ENCODE data around the gene TEDC2.

The TEDC2 gene

GRCh38 chr16:2480948-2481347 lies 21.0 kb downstream of the TEDC2 start:
- FAIRE-seq = no peak

GRCh38 chr16:2481676-2482075 lies 21.8 kb downstream of the TEDC2 start:
- FAIRE-seq = no peak

- FAIRE-seq = no peak
Measured at GRCh38 chr16:2482249-2482648, 22.3 kb downstream of the TEDC2 start.

DNA sequence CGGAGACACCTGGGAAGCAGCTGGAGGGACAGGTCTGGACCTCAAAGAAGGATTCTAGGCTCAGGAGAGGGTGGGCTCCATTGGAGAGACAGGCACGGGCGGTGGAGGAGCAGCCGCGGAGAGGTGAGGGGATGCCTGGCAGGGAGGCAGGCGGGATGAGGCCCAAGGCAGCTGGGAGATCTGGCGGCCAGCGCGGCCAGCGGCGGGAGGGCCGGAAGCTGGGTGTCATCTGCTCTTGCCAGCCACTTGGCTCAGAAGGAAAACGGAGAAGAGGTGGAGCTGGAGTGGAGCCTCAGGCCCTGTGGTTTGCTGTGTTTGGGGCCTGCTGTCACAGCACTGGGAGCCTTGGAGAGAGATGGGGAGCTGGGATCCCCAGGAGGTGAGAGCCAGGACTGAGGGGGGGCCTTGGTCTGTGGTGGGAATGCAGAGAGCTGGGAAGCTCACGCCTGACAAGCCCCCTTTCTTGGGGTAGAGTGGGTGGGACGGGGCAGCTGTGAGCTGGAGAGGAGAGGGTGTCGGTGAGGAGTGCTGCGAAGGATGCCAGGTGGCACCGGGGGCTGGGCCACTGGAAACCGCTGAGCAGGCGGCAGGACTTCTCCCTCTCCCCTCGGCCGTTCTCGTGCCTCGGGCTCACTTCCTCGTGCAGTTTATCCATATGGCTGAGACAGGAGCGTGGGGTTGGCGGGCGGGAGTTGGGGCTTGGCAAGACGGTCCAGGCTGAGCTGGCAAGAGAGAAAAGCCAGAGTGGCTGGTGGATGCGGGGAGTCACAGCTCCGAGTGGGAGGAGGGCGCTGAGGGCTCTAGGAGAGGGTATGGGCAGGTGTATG lies 23.0 kb downstream of the TEDC2 start:
- no peak for FAIRE-seq

DNA sequence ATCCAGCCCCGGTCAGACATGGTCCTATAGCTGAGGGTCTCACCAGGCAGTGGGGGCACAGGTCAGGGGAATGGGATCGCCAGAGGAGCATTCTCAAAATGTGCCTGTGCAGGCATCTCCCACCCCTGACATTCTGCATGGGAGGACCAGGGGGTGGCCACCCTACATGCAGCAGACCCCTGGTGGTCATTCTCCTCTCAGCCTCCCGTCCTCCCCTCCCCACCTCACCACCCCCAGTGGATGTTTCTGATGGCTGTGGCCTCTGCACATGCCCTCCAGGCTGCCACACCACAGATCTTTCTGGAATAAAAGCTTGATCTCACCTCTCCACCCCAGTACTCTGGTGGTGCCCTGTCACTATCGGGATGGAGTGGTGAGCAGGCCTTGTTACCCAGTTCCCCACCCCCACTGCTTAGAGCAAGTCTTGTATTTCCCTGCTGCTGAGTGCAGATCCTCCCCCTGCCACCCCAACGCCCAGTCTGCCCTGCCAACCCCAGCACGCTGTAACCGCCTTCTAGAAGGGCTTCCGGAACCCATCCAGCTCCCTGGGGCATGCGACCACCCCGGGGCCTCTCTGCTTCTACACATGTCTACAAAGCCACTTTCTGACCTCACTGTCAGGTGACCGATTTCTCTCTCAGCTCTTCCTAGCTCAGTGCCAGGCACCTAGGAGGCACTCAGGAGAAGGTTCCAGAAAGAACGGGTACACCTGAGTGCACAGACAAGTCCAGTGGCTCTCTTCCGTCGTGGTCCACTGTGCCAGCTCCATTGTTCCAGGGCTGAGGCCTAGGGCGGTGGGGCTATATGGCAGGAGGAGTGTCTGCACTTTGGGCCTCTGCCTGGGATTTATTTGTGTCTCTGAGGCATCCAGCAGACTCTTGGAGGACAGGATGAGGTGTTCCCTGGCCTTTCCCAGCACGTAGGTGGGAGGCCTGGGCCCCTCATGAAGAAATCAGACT lies 24.3 kb downstream of the TEDC2 start:
- no peak for FAIRE-seq

DNA sequence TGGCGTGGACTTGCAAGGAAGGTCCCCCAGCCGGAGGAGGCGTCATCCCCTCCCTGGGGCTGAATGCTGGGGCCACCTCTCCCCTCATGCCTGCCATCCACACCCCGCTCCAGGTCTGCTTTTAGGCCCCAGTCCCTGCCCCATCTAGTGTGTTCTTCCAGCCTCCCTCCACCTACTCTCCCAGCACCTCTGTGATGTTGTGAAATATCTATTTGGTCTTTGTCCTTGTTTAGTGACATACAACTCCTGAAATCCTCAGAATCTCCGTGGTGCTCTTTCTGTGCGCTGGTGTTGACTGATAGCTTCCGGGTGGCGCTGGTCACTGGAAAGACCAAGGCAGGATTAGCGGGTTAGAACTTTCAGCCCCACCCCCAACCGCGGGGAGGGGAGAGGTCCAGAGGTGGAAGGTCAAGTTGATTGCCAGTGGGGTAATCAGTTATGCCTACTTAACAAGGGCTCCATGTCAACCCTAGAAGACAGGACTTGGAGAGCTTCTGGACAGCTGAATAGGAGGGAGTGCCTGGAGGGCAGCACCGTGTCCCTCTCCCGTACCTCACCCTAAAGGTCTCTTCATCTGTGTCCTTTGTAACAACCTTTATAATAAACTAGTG lies 25.1 kb downstream of the TEDC2 start:
- no peak for FAIRE-seq

GRCh38 chr16:2485811-2486507 lies 26.1 kb downstream of the TEDC2 start:
- no peak for FAIRE-seq

DNA sequence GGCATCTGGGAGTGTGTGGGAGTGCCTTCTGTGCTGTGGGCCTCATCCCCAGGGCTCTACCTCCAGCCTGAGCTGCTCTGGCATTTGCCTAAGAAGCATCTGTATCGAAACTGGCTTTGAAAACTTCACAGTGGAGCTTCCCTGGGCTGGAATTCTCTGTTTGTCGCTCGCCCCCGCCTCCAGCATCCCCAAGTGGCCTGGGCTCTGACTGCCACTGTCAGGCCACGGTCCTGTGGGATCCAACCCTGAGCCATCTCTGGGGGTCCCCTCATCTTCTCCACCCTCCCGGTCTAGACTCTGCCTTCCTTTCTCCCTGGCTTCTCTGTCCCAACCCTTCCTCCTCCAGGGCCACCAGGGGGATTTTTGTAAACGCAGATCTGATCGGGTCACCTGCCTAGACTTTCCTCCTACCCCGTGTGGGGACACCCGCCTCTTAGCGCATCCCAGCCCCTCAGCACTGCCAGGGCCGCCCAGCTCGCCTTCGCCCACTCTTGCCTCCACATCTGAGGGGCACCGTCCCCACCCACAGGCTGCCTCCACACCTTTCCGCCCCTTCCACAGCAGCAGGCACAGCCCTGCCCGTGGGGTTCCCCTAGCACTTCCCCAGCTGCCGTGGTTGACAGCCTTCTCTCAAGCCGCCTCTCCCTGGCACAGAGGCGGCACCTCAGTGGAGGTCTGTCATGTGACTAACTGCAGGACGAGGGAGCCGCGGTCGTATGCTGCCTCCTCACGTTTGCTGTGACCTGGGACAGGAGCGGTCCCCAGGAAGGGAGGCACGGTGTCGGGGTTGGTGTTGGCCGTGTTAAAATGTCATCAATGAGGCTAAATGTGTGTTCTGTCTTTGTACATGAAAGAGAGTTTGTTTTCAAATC lies 27.0 kb downstream of the TEDC2 start:
- no peak for FAIRE-seq

GRCh38 chr16:2487517-2487842 lies 27.6 kb downstream of the TEDC2 start:
- FAIRE-seq = no peak

DNA sequence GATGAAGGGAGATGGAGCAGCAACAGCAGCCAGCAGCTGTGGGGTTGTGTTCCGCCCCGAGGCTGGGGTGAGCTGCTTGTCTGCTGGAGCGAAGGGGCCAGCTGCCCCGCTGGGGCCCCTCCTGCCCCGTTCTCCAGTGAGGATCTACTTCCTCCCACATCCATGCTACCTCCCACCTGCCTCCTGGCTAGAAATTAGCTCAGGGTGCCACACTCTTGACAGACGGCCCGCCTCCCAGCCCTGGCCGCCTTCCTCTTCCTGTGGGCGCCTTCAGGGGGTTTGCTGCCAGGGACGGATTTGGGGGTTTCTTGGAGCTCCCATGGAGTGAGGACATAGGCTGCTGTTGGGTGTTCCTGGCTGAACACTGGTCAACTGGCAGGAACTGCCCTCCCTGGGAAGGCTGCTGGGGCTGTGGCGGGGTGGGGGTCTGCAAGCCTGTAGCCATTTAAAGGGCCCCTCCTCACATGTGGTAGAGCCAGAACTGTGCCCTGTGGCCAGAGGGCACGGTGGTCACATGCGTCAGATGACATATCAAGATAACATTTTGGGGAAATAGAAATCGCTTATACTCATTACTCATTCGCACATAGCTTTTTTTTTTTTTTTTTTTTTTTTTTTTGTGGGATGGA lies 28.1 kb downstream of the TEDC2 start:
- no peak for FAIRE-seq

DNA sequence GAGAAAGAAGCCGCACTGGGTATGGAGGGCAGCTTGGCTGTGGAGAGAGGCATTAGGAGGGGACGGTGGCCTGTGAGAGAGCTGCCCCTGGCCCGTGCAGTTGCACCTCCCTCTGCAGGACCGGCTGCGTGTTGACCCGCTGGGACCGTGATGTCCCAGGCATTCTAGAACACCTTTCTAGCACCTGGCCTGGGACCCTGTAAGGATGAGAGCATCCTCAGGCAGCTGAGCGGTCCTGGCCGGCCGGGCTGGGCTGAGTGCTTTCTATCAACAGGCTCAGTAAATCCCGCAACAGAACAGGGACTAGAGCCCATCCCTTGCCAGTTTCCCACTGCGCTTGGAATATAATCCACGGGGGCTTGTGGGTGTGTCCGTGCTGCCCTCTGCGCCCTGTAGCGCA lies 29.7 kb downstream of the TEDC2 start:
- no peak for FAIRE-seq

DNA sequence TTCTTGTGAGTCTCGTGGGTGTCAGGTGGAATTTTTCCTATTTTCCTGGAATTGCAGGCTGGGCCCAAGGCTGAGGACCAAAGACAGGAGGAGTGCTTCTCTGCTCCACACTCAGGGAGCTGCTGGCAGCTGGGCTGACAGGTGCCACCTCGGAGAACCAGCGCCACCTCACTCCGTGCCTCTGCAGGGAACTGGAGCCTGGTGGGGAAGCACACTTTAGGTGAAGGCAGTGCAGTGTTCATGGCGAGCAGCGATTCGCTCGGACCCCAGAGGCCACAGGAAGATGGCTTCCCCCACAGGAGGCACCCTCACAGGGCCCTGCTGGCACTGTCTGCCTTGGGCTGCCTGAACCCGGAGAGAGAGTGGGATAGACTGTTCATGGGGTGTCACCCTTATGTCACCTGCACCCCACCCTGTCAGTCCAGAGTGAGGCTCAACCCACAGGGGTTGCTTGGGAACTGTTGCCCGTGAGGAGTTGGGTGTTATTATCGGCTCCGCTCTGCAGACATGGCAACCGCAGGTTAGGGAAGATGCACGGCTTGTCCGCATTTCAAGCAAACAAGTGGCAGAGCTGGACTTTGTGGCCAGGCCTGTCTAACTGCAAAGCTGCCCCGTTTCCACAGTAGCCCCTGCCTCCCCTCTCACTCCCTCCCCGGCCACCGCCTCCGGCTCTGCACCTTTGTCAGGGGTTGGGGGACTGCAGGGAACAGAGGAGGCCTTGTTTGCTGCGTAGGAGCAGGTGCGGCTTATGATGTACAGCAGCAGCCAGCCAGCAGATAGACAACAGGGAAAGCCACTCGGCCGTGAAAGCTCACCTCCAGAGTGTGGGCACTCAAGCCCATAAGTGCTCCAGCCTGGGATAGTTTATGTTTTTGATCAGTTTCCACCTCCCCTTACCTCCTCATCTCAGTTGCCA lies 30.5 kb downstream of the TEDC2 start:
- FAIRE-seq = no peak

DNA sequence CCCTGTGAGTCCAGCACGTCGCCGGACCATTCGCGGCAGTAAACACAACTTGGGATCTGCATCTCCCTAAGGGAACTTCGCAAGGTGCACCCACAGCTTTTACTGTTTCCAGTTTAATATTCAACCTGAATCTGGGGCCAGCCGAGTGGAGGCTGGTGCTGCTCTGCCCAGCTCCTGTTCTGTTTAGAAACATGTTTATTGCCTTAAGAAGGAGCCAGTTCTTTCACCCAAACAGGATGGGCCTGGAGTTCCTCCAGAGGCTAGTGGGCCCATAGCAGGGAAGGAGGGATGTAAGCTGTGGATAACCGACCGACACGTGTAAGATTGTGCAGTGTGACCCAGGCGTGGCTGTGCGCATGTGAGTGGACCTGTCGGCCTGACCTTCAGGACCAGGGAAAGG lies 32.4 kb downstream of the TEDC2 start:
- no peak for FAIRE-seq

DNA sequence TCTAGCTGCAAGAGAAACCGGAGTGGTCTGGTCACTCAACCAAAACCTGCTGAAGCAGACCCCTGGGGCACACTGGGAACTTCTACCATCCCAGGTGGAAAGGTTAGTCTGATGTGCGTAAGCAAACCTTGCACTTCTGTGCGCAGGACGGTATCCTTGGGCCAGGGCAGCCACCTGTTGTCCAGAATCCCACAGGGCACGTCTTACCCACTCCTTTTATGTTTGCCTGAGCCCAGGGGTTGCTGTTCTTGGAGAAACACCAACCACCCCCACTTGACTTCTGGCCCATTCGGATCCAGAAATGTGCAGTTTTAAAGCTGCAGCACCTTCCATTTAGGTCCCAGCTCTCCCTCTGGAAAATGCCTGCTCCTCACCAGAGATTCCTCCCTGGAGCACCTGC lies 33.7 kb downstream of the TEDC2 start:
- no peak for FAIRE-seq

- FAIRE-seq = no peak
Measured at GRCh38 chr16:2494616-2495015, 34.7 kb downstream of the TEDC2 start.

- no peak for FAIRE-seq
Measured at GRCh38 chr16:2495041-2495440, 35.1 kb downstream of the TEDC2 start.

GRCh38 chr16:2496223-2497115 lies 36.6 kb downstream of the TEDC2 start:
- FAIRE-seq = no peak

GRCh38 chr16:2497116-2497630 lies 37.3 kb downstream of the TEDC2 start:
- FAIRE-seq = no peak

Measured in A204.1 (cell line).